Neural cell (in vitro differentiated cells): ENCODE data around the gene TEX14. TPM values are rescaled to one million over a fixed set of nuclear protein-coding genes. Genes with fewer than 3 reads are reported as not detected.

Experiments
- H2AFZ ChIP-seq: fragments of 200-600, 300-800 bp; sonication (generic), shearing (Covaris generic); 2 replicates; pipeline ENCODE4 v1.6.0; 2014; ENCODE audit warnings: low read depth, mild to moderate bottlenecking, antibody characterized with exemption, low read length, moderate library complexity
- H3F3A ChIP-seq: fragments of 200-600 bp; shearing (Covaris generic); 2 replicates; pipeline ENCODE4 v1.6.1; 2016; ENCODE audit warnings: mild to moderate bottlenecking, moderate library complexity, mixed read lengths, antibody characterized with exemption, low read length; ENCODE audit not compliant: insufficient read depth, poor library complexity, severe bottlenecking
- H3K27ac ChIP-seq: fragments of 200-600, 300-800 bp; sonication (generic), shearing (Covaris generic); 2 replicates; pipeline ENCODE4 v1.5.1; 2014; ENCODE audit warnings: mild to moderate bottlenecking, low read length, moderate library complexity
- H3K27me3 ChIP-seq: fragments of 300-800, 200-600 bp; sonication (generic), shearing (Covaris generic); 2 replicates; pipeline ENCODE4 v1.6.0; 2014; ENCODE audit warnings: mild to moderate bottlenecking, low read depth, low read length, moderate library complexity; ENCODE audit not compliant: insufficient read depth
- H3K36me3 ChIP-seq: fragments of 300-800, 200-600 bp; sonication (generic), shearing (Covaris generic); 2 replicates; pipeline ENCODE4 v1.5.1; 2014; ENCODE audit warnings: mild to moderate bottlenecking, antibody characterized with exemption, low read length, moderate library complexity; ENCODE audit not compliant: insufficient read depth
- H3K4me2 ChIP-seq: fragments of 300-800, 200-600 bp; sonication (generic), shearing (Covaris generic); 2 replicates; pipeline ENCODE4 v1.6.0; 2014; ENCODE audit warnings: mild to moderate bottlenecking, low read length
- H3K4me3 ChIP-seq: fragments of 300-800, 200-600 bp; sonication (generic), shearing (Covaris generic); 2 replicates; pipeline ENCODE4 v1.5.1; 2014; ENCODE audit warnings: mild to moderate bottlenecking, low read length, moderate library complexity
- H3K79me2 ChIP-seq: fragments of 200-600 bp; shearing (Covaris generic); replicated peaks from 2 replicates; pipeline ENCODE4 v1.6.0; 2014; ENCODE audit warnings: mild to moderate bottlenecking, low read length, moderate library complexity; ENCODE audit not compliant: insufficient read depth
- H3K9ac ChIP-seq: fragments of 300-800, 200-600 bp; sonication (generic), shearing (Covaris generic); 2 replicates; pipeline ENCODE4 v1.6.1; 2016; ENCODE audit warnings: mild to moderate bottlenecking, low read length, mixed read lengths
- H3K9me2 ChIP-seq: fragments of 200-600 bp; shearing (Covaris generic); 2 replicates; pipeline ENCODE4 v1.6.1; 2016; ENCODE audit warnings: mild to moderate bottlenecking, low read length, mixed read lengths; ENCODE audit not compliant: insufficient read depth
- H3K9me3 ChIP-seq: fragments of 200-600, 300-800 bp; sonication (generic), shearing (Covaris generic); 2 replicates; pipeline ENCODE4 v1.6.1; 2016; ENCODE audit warnings: mild to moderate bottlenecking, mixed run types, low read length, moderate library complexity, mixed read lengths
- H4K20me1 ChIP-seq: fragments of 200-600 bp; shearing (Covaris generic); 2 replicates; pipeline ENCODE4 v1.6.1; 2016; ENCODE audit warnings: mild to moderate bottlenecking, mixed run types; ENCODE audit not compliant: insufficient read depth
- EP300 ChIP-seq: fragments of 450-650 bp; conservative IDR thresholded peaks from 2 replicates; pipeline ENCODE4 v1.6.1; 2014; ENCODE audit warnings: antibody characterized with exemption, mild to moderate bottlenecking, moderate library complexity; ENCODE audit not compliant: poor library complexity, severe bottlenecking
- EZH2 ChIP-seq: fragments of 200-600, 300-800 bp; shearing (Covaris generic), sonication (generic); IDR thresholded peaks from 2 replicates; pipeline ENCODE4 v1.6.1; 2014; ENCODE audit warnings: antibody characterized with exemption, low read length, borderline replicate concordance, mild to moderate bottlenecking; ENCODE audit not compliant: insufficient read depth, poor library complexity, severe bottlenecking
- MXI1 ChIP-seq: fragments of 450-650 bp; conservative IDR thresholded peaks from 2 replicates; pipeline ENCODE4 v1.6.1; 2014; ENCODE audit warnings: antibody characterized with exemption, mild to moderate bottlenecking; ENCODE audit not compliant: poor library complexity, severe bottlenecking
- POLR2AphosphoS5 ChIP-seq: IDR thresholded peaks from 2 replicates; pipeline ENCODE4 v1.6.1; 2012
- RAD21 ChIP-seq: fragments of 450-650 bp; conservative IDR thresholded peaks from 2 replicates; pipeline ENCODE4 v1.6.1; 2014; ENCODE audit warnings: antibody characterized with exemption, mild to moderate bottlenecking, moderate library complexity
- REST ChIP-seq: IDR thresholded peaks from 2 replicates; pipeline ENCODE4 v1.6.1; 2012; ENCODE audit warnings: borderline replicate concordance
- SMC3 ChIP-seq: fragments of 450-650 bp; conservative IDR thresholded peaks from 2 replicates; pipeline ENCODE4 v1.6.1; 2014; ENCODE audit warnings: antibody characterized with exemption, mild to moderate bottlenecking, moderate library complexity; ENCODE audit not compliant: poor library complexity
- TAF1 ChIP-seq: IDR thresholded peaks from 2 replicates; pipeline ENCODE4 v1.6.1; 2012; ENCODE audit warnings: low read depth
- polyA plus RNA-seq: library from polyadenylated mRNA; depleted of rRNA; stranded (reverse); fragments of >200 nt; gene quantifications from 2 replicates; pipeline ENCODE4 v1.2.3, GENCODE V29; 2014
- TF ChIP-seq, protein P1 (sequence below): fragments of 450-650 bp; IDR thresholded peaks from 2 replicates; pipeline ENCODE4 v1.5.1; 2014; ENCODE audit warnings: antibody characterized with exemption, mild to moderate bottlenecking, moderate library complexity; ENCODE audit not compliant: poor library complexity, severe bottlenecking

Gene TEX14
- polyA plus RNA-seq, 1 donor from 2014 or later: 1.4 TPM

DNA sequence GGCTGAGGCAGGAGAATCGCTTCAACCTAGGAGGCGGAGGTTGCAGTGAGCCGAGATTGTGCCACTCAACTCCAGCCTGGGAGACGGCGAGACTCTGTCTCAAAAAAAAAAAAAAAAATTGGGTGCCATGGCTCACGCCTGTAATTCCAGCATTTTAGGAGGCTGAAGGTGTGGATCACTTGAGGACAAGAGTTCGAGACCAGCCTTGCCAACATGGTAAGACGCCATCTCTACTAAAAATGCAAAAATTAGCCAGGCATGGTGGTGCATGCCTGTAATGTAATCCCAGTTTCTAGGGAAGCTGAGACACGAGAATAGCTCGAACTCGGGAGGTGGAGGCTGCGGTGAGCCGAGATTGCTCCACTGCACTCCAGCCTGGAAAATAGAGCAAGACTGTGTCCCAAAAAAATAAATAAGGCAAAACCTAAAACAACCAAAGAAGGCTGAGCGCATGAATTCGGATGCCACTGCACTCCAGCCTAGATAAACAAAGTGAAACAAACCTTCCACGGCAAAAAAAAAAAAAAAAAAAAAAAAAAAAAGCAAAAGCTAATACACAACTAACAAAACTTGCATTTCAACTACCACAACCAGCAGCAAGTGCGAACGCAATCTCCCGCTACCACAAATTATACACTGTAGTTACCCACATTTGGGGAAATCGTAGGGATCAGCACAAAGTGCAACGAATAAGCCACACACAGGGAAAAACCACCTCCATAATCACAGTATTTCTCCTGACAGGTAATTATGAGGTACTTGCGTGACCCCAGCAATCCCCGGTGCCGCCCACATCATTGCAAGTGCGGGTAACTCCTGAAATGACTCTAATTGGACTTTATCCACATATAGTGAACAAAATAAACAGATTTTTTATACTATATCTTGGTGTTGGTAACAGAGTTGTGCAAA, 25.6 kb downstream of the TEX14 start:
- Histone ChIP-seq H3K79me2 (no peaks in the 10 kb centered on the region), H3K4me2 (no peak overlapping the region), H3K9ac (no peak overlapping the region), H3K4me3 (no peak overlapping the region), H3F3A (no peaks in the 10 kb centered on the region), H3K27me3 (no peaks in the 10 kb centered on the region), H3K27ac (no peak overlapping the region), H2AFZ (no peak overlapping the region), H3K36me3 (no peaks in the 10 kb centered on the region), H4K20me1 (no peaks in the 10 kb centered on the region), H3K9me2 (no peaks in the 10 kb centered on the region), H3K9me3 (no peaks in the 10 kb centered on the region)
- no peak for TF ChIP-seq REST
- TF ChIP-seq, protein P1, sequence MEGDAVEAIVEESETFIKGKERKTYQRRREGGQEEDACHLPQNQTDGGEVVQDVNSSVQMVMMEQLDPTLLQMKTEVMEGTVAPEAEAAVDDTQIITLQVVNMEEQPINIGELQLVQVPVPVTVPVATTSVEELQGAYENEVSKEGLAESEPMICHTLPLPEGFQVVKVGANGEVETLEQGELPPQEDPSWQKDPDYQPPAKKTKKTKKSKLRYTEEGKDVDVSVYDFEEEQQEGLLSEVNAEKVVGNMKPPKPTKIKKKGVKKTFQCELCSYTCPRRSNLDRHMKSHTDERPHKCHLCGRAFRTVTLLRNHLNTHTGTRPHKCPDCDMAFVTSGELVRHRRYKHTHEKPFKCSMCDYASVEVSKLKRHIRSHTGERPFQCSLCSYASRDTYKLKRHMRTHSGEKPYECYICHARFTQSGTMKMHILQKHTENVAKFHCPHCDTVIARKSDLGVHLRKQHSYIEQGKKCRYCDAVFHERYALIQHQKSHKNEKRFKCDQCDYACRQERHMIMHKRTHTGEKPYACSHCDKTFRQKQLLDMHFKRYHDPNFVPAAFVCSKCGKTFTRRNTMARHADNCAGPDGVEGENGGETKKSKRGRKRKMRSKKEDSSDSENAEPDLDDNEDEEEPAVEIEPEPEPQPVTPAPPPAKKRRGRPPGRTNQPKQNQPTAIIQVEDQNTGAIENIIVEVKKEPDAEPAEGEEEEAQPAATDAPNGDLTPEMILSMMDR: no peak
- TF ChIP-seq POLR2AphosphoS5: peak; percentile 9
- TF ChIP-seq EZH2: no peak
- TF ChIP-seq MXI1: no peak

DNA sequence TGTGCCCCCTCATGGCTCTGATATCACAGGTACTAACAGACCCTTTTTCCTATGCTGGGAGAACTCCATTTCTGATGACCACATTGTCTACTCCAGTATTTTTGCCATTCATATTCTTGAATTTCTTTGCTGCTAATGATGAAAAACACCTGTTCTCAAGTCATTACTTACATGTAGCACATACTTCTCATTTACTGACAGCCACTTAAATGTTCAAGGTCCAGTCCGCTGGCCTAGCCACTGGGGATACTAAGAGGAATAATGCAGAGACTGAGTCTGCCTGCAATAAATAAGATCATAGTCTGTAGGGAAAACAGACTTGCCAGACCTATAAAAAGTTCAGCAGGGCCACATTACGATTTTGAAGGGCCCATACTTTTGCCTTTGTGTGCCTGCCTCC, 27.5 kb downstream of the TEX14 start:
- Histone ChIP-seq H3K36me3 (no peaks in the 10 kb centered on the region), H3F3A (no peaks in the 10 kb centered on the region), H3K9me3 (no peaks in the 10 kb centered on the region), H4K20me1 (no peaks in the 10 kb centered on the region), H3K79me2 (no peaks in the 10 kb centered on the region), H2AFZ (no peak overlapping the region), H3K9me2 (no peaks in the 10 kb centered on the region), H3K9ac (no peak overlapping the region), H3K4me3 (no peak overlapping the region), H3K27me3 (no peaks in the 10 kb centered on the region), H3K27ac (no peak overlapping the region), H3K4me2 (no peak overlapping the region)
- TF ChIP-seq EP300 (no peak), TAF1 (no peak), POLR2AphosphoS5 (no peak), EZH2 (no peak), REST (no peak), MXI1 (no peak), RAD21 (no peak), SMC3 (no peak)
- TF ChIP-seq, protein P1: no peak
